ENCODE data around the gene SMIM17. TPM values are rescaled to one million over a fixed set of nuclear protein-coding genes. Genes with fewer than 3 reads are reported as not detected.

SMIM17 gene
- 1 to 10 TPM in 1 of 4 donors, not detected in 3; 2.1 TPM for total RNA-seq

GRCh38 chr19:56642711-56643459, at the start of gene SMIM17:
Gene SMIM17, plus strand, starts transcription at chr19:56643159. Its CDS starts 2,509 bp downstream, at chr19:56645668.
- Histone ChIP-seq H3K9me3 (peaks cover 0 to 25% (median 4%) of the 10 kb centered on the region in 4 donors), H3K36me3 (no peaks in the 10 kb centered on the region), H3K4me3 (no peak within 1 kb of the TSS), H3K27me3 (peaks cover 0 to 4% of the 10 kb centered on the region in 2 donors), H3K27ac (no peak within 1 kb of the TSS), H3K4me1 (no peaks in the 10 kb centered on the region)
- no peak for TF ChIP-seq CTCF (IDR thresholded peaks at IDR 0.05)
- TF ChIP-seq POLR2A (IDR thresholded peaks at IDR 0.05): no peak
- DNase-seq: no peak

- Histone ChIP-seq H3K9me3 (peaks cover 0 to 6% (median 0%) of the 10 kb centered on the region in 4 donors), H3K36me3 (no peaks in the 10 kb centered on the region), H3K27ac (peak overlapping the region in 1 of 4 donors; percentile 70), H3K4me3 (peak overlapping the region in 3 of 4 donors; percentile 76 to 98 (median 88)), H3K4me1 (peaks cover 0 to 8% (median 2%) of the 10 kb centered on the region in 4 donors), H3K27me3 (no peaks in the 10 kb centered on the region)
- TF ChIP-seq CTCF (IDR thresholded peaks at IDR 0.05) (no peak), POLR2A (IDR thresholded peaks at IDR 0.05) (no peak)
- DNase-seq: no peak
These were observed 48.5 kb upstream of the SMIM17 start for GRCh38 chr19:56594446-56594782.

GRCh38 chr19:56594783-56595547, 48.0 kb upstream of the SMIM17 start, which contains the start of gene ZNF71:
Gene ZNF71, plus strand, starts transcription at chr19:56595302. Its CDS starts 6,257 bp downstream, at chr19:56601559.
- TF ChIP-seq POLR2A (IDR thresholded peaks at IDR 0.05) (no peak), CTCF (IDR thresholded peaks at IDR 0.05) (no peak)
- Histone ChIP-seq H3K27me3 (no peaks in the 10 kb centered on the region), H3K9me3 (peaks cover 0 to 4% (median 0%) of the 10 kb centered on the region in 4 donors), H3K36me3 (no peaks in the 10 kb centered on the region), H3K4me3 (peak within 1 kb of the TSS; percentile 76 to 98 (median 92)), H3K4me1 (peaks cover 0 to 8% (median 2%) of the 10 kb centered on the region in 4 donors), H3K27ac (peak within 1 kb of the TSS; percentile 42 to 78 (median 72))
- peak; percentile 80 to 94 (median 88) for DNase-seq

- H3K9me3 ChIP-seq: no peaks in the 10 kb centered on the region
- H3K27me3 ChIP-seq: no peaks in the 10 kb centered on the region
- peaks cover 0 to 8% (median 2%) of the 10 kb centered on the region in 4 donors for H3K4me1 ChIP-seq
- H3K36me3 ChIP-seq: no peaks in the 10 kb centered on the region
- peak overlapping the region; percentile 42 to 78 (median 72) for H3K27ac ChIP-seq
- TF ChIP-seq POLR2A (IDR thresholded peaks at IDR 0.05): no peak
- no peak for TF ChIP-seq CTCF (IDR thresholded peaks at IDR 0.05)
- no peak for DNase-seq
- H3K4me3 ChIP-seq: peak overlapping the region; percentile 76 to 98 (median 92)
These were observed 47.4 kb upstream of the SMIM17 start for GRCh38 chr19:56595548-56595899.

- Histone ChIP-seq H3K27ac (no peak overlapping the region), H3K27me3 (no peaks in the 10 kb centered on the region), H3K4me3 (no peak overlapping the region), H3K4me1 (peaks cover 0 to 8% (median 2%) of the 10 kb centered on the region in 4 donors), H3K36me3 (peaks cover 0 to 12% (median 0%) of the 10 kb centered on the region in 3 donors), H3K9me3 (peaks cover 0 to 7% (median 0%) of the 10 kb centered on the region in 4 donors)
- TF ChIP-seq POLR2A (IDR thresholded peaks at IDR 0.05) (no peak), CTCF (IDR thresholded peaks at IDR 0.05) (no peak)
- no peak for DNase-seq
These were observed 46.3 kb upstream of the SMIM17 start for GRCh38 chr19:56596676-56597075.
